HEK293 (cell line): ENCODE measurements around the gene LONP2.

Source experiments
- CTCF ChIP-seq: fragments of 450-650 bp; formaldehyde crosslinking; IDR thresholded peaks from 2 replicates; pipeline ENCODE4 v1.5.1; 2016; ENCODE audit warnings: missing biosample characterization, missing genetic modification characterization
- ELK4 ChIP-seq: IDR thresholded peaks from 2 replicates; pipeline ENCODE4 v1.6.1; 2011; ENCODE audit warnings: mild to moderate bottlenecking, low read depth, low read length, borderline replicate concordance
- GLI4 ChIP-seq: fragments of 450-650 bp; formaldehyde crosslinking; IDR thresholded peaks from 2 replicates; pipeline ENCODE4 v1.5.1; 2016; ENCODE audit warnings: missing biosample characterization, missing genetic modification characterization
- PRDM10 ChIP-seq: fragments of 450-650 bp; formaldehyde crosslinking; IDR thresholded peaks from 2 replicates; pipeline ENCODE4 v1.5.1; 2016; ENCODE audit warnings: missing biosample characterization, missing genetic modification characterization
- REST ChIP-seq: fragments of 450-650 bp; formaldehyde crosslinking; IDR thresholded peaks from 2 replicates; pipeline ENCODE4 v1.5.1; 2016; ENCODE audit warnings: missing biosample characterization, missing genetic modification characterization
- ZBTB48 ChIP-seq: fragments of 450-650 bp; formaldehyde crosslinking; IDR thresholded peaks from 2 replicates; pipeline ENCODE4 v1.5.1; 2016; ENCODE audit warnings: missing biosample characterization, missing genetic modification characterization
- ZFP37 ChIP-seq: fragments of 450-650 bp; formaldehyde crosslinking; IDR thresholded peaks from 2 replicates; pipeline ENCODE4 v1.5.1; 2016; ENCODE audit warnings: missing biosample characterization, missing genetic modification characterization
- ZNF133 ChIP-seq: fragments of 450-650 bp; formaldehyde crosslinking; IDR thresholded peaks from 2 replicates; pipeline ENCODE4 v1.5.1; 2016; ENCODE audit warnings: missing biosample characterization, missing genetic modification characterization
- ZNF146 ChIP-seq: fragments of 450-650 bp; formaldehyde crosslinking; IDR thresholded peaks from 2 replicates; pipeline ENCODE4 v1.5.1; 2016; ENCODE audit warnings: missing biosample characterization, missing genetic modification characterization
- ZNF274 ChIP-seq, 2 experiments: fragments of 200-500 bp in 1 of 2; fragments of 450-650 bp in 1 of 2; sonication (Bioruptor generic) in 1 of 2; formaldehyde crosslinking in 1 of 2; IDR thresholded peaks; 2 replicates each; pipeline versions ENCODE4 v1.5.1 to v1.6.1; 2014 to 2016; ENCODE audit warnings: borderline replicate concordance in 1 of 2, inconsistent platforms in 1 of 2, low read length in 1 of 2, missing biosample characterization in 1 of 2, missing genetic modification characterization in 1 of 2
- ZNF626 ChIP-seq: fragments of 450-650 bp; sonication (Bioruptor Pico); formaldehyde crosslinking; IDR thresholded peaks from 2 replicates; pipeline ENCODE4 v1.5.1; 2018; ENCODE audit warnings: missing biosample characterization, missing genetic modification characterization, inconsistent platforms

- TF ChIP-seq CTCF (no peak), ELK4 (no peak), ZBTB48 (tag by site-specific recombination) (no peak), ZNF133 (no peak), REST (tag by site-specific recombination) (no peak), ZNF626 (tag by site-specific recombination) (no peak), PRDM10 (no peak), ZFP37 (tag by site-specific recombination) (no peak), GLI4 (tag by site-specific recombination) (no peak), ZNF274 (IDR thresholded peaks at IDR 0.05; ENCODE audit: low read length) (no peak), ZNF274 (tag by site-specific recombination; IDR thresholded peaks at IDR 0.05; ENCODE audit: borderline replicate concordance) (no peak), ZNF146 (no peak)
Measured at GRCh38 chr16:48292452-48292851, 48.4 kb downstream of the LONP2 start.
